Measurements from ENCODE around the gene LILRA6. TPM values are rescaled to one million over a fixed set of nuclear protein-coding genes. Genes with fewer than 3 reads are reported as not detected.
"Not testable (repeated sequence)": the region's sequence is repeated elsewhere in the genome, so short reads cannot be mapped to it uniquely, and the experiment has no call there.

Gene LILRA6
- total RNA-seq, 1 donor from 2014 or later = not detected

DNA sequence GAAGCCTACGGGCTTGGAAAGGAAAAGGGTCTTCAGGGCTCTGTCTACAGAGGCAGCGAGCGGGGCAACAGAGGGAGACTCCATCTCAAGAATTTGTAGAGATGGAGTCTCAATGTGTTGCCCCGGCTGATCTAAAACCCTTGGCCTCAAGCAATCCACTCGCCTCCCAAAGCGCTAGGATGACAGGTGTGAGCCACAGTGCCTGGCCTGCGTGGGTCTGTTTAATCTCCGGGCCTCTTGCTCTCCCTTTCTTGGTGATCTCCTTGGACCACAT is 33.9 kb downstream of the LILRA6 start:
- peak; percentile 52 for DNase-seq (ENCODE audit: low read depth)

DNA sequence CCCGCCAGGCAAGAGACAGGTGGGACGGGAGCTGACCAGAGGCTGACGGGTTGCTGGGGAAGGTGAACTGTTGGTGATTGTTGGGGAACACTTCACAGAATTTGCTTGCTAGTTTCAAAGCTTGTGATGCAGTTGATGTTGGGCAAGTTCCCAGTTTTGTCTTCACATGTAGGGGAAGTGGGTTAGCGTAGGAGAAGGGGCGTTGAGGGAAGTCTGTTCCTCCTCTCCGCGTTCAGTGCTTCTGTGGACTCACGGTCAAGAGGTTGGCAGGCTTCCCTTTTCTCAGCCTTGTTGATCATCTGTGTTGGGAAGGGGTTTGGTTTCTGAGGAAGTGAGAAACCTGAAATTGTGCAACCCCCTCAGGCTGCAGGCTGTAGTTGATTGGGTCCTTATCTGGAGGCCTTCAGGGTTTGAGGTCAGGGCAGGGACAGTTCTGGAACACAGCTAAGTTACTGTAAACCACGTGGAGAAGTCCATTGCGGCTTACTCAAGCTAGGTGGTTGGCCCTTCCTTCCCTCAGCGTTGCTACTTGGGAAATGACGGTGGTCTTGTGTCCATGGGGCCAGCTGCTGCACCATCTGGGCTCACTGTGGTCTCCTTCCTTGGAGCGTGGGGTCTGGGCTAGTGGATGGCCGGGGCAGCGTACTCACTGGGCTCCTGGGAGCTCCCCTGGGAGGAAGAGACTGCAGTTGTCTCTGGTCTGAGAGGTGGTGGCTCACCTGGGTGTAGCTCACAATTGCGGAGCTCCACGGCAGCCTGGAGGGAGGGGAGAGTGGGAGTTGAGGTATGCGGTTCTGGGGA is 34.4 kb downstream of the LILRA6 start:
- DNase-seq (ENCODE audit: low read depth) = peak; percentile 83

DNA sequence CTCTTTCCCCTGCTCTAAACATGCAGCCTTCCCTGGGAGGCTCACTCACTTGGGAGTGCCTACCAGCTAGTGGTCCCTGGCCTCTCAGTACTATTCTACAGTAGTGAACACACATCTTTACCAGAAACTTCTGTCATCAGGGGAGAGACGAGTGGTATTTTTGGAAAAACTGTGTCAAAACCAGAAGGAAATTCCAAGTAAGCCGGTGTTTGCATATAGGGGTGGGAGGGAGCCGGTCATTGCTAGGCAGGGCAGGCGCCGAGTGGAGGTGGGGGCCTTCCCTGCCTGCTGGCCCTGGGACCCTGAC is 35.0 kb downstream of the LILRA6 start:
- DNase-seq (ENCODE audit: low read depth) = no peak

DNA sequence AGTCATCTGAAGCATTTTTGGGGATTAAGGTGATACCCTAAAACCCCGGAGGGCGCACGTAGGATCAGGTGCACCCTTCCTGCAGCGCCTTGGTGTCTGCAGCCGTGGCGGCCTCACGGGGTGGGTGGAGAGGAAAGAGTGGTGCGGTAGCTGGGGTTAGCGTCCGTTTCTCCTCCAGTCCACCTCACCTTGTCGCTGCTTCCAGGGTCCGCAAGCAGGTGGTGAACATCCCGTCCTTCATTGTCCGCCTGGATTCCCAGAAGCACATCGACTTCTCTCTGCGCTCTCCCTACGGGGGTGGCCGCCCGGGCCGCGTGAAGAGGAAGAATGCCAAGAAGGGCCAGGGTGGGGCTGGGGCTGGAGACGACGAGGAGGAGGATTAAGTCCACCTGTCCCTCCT is 35.4 kb downstream of the LILRA6 start:
- DNase-seq (ENCODE audit: low read depth) = not testable (repeated sequence)

DNA sequence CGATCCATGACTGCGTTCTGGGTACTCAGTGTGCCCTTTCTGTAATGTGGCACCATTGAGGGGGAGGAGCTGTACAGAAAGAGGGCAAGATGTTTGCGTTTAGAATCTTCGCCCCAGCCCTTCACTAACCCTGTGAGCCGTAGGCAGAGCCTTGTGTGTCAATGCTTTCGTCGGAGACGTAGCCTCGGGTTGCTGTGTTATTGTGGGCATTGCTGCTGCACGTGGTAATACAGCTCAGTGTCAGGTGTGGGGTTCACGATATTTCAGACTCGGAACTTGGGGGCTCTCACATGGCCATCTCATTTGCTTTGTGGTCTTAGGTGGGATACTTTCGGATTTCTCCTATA is 35.8 kb downstream of the LILRA6 start:
- no peak for DNase-seq (ENCODE audit: low read depth)

DNA sequence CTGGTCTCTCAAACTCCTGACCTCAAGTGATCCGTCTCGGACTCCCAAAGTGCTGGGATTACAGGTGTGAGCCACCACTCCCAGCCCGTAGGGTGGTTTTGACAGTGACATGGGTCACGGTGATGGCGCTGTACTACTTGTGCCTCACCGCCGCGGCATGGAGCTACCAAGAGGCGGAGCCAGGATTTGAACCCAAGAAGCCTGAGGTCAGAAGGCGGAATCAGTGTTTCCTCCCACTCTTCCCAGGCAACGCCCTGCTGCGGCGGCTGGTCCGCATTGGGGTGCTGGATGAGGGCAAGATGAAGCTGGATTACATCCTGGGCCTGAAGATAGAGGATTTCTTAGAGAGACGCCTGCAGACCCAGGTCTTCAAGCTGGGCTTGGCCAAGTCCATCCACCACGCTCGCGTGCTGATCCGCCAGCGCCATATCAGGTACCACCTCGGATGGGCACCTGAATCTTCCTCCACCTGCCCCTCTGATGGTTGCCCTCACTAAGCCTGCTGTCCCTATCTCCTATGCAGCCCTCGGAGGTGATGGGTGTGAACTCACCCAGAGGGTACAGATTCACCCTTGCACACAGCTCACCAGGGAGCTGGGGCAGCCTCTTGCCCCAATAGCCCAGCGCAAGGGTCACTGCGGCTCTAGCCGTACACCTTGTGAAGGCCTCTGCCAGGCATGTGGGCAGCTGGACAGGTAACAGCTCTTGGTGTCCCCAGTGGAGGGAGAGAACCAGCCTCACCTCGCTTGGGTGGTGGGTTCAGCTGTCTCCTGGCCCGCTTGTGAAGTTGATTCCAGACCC is 36.4 kb downstream of the LILRA6 start:
- DNase-seq (ENCODE audit: low read depth) = no peak

DNA sequence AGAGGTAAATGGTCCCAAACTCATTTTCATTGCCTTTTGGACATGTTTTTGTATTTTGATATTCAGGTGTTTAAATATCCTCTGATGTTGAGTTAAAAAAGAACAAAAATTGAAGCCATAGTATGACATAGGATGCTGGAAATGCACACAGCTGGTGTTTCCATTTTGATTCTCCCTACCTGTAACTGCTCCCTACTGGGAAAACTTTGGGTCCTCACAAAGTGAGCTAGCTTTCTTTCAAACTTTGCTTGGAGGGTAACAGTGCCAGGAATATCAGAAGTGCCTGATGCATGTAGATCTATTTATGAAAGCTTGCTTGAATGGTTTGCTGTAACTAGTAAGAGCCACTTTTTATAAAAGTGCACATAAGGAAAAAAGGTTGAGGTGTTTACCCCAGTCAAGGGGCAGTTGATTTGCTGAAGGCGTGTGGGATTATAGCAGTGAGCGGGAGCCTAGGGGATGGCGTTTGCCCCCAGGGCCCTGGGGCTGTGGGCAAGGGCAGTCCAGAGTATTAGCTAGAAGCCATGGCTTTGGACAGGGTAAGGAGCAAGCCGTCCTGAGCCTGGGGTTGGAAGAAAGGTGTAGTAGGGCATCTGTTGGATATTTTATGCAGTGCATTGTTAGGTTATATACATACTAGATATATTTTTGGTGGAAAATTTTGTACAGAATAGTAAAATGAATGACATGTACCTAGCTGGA is 37.7 kb downstream of the LILRA6 start:
- DNase-seq (ENCODE audit: low read depth) = no peak

DNA sequence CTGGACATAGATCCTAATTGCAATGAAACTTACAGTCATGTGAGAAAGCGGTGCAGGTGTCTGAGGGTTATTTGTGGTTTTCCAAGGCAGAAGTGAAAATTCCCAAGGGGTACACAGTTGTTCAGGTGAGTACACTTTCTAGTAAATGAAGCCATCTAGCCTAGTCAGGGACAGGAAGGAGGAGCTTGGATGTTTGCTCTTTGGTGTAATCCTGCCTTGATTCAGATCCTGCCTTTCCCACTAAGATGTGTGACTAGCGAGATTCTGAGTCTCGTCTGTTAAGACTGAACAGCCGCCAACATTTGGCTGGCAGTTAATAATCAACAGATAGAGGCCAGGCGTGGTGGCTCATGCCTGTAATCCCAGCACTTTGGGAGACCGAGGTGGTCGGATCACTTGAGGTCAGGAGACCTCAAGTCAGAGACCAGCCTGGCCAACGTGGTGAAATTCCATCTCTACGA is 39.4 kb downstream of the LILRA6 start:
- no peak for DNase-seq (ENCODE audit: low read depth)

DNA sequence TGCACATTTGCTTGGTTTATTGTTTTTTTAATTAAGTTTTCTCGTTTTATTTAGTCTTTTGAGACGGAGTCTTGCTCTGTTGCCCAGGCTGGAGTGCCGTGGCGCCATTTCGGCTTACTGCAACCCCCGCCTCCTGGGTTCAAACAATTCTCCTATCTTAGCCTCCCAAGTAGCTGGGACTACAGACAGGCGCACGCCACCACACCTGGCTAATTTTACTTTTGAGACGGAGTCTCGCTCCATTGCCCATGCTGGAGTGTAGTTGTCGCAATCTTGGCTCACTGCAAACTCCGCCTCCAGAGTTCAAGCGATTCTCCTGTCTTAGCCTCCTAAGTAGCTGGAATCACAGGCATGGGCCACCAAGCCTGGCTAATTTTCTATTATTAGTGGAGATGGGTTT is 40.6 kb downstream of the LILRA6 start:
- DNase-seq (ENCODE audit: low read depth) = no peak

DNA sequence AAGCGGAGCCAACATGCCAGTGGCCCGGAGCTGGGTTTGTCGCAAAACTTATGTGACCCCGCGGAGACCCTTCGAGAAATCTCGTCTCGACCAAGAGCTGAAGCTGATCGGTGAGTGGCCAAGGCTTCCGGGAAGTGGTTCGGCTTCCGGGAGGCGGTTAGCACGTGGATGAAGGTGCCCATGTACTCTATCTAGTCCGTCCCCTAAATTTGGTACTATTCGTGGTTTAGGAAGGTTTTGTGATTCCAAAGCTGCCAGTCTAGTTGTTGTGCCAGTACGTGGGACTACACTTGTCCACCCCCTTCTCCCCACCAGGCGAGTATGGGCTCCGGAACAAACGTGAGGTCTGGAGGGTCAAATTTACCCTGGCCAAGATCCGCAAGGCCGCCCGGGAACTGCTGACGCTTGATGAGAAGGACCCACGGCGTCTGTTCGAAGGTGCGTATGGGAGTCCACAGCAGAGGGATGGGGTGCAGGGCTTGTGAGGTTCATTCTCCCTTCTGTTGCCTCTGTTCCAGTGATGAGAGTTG is 41.4 kb downstream of the LILRA6 start:
- DNase-seq (ENCODE audit: low read depth) = no peak

DNA sequence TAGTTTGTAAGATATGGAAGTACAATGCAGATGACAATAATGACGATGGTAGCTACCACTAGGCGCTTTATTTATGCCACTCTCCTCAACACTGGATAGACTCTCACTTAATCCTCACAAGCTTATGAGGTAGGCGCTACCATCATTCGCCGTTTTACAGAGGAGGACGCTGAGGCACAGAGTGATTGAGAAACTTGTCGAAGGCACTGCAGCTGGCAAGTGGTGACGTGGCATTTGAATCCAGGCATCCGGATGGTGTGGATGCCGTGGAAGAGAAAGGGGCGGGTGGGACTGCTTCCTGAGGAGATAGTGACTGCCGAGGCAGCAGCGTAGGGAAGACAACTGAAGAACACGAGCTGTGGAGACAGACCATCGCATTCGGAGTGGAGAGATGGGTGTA is 43.2 kb downstream of the LILRA6 start:
- DNase-seq (ENCODE audit: low read depth) = no peak

DNA sequence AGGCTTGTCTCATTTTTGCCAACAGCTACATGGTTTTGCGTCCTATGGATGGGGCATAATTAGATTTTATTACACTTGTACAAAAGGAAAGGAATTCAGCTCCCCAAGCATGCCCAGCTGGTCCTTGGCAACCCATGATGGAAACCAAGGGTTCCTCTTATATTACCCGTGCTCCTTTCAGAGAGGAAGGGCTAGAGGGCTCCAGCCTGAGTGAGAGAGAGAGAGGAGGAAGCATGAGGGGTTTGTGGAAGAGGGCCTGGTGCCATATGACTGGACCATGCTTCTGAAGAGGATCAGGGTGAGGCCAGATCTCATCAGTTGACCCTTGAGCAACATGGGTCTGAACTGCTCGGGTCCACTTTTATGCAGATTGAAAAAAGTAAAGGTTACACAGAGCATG is 45.5 kb downstream of the LILRA6 start:
- no peak for DNase-seq (ENCODE audit: low read depth)

DNA sequence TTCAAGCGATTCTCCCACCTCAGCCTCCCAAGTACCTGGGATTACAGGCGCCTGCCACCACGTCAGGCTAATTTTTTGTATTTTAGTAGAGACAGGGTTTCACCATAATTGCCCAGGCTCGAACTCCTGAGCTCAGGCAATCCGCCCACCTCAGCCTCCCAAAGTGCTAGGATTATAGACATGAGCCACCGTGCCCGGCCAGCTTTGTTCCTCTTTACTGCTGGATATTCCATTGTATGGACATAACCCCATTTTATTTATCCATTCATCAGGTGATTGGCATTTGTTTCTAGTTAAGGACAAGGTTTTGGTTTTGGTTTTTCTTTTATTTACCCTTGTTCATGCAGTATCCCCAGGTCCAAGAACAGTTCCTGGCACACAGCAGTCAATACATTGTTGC is 46.1 kb downstream of the LILRA6 start:
- no peak for DNase-seq (ENCODE audit: low read depth)

DNA sequence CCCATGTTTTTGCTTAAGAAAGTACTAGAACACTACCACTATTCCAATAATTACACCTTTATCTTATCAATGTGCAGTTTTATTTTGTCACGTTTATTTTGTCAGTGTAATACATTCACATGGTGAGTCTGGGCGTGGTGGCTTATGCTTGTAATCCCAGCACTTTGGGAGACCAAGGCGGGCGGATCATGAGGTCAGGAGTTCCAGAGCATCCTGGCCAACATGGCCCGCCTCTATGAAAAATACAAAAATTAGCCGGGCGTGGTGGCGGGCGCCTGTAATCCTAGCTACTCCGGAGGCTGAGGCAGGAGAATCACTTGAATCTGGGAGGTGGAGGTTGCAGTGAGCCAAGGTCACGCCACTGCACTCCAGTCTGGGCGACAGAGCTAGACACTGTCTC is 48.1 kb downstream of the LILRA6 start:
- DNase-seq (ENCODE audit: low read depth) = not testable (repeated sequence)

DNA sequence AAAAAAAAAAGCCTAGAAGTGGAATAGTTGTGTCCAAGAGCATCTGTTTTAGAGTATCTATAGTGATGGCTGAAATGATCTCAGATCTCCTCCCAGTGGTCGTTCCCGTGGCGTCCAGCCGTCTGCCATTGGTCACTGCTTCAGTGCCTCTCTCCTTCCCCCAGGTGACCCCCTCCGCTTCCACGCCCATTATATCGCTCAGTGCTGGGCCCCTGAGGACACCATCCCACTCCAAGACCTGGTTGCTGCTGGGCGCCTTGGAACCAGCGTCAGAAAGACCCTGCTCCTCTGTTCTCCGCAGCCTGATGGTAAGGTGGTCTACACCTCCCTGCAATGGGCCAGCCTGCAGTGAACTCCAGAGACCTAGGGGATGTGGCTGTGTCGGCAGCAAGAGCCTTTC is 49.6 kb downstream of the LILRA6 start:
- no peak for DNase-seq (ENCODE audit: low read depth)

DNA sequence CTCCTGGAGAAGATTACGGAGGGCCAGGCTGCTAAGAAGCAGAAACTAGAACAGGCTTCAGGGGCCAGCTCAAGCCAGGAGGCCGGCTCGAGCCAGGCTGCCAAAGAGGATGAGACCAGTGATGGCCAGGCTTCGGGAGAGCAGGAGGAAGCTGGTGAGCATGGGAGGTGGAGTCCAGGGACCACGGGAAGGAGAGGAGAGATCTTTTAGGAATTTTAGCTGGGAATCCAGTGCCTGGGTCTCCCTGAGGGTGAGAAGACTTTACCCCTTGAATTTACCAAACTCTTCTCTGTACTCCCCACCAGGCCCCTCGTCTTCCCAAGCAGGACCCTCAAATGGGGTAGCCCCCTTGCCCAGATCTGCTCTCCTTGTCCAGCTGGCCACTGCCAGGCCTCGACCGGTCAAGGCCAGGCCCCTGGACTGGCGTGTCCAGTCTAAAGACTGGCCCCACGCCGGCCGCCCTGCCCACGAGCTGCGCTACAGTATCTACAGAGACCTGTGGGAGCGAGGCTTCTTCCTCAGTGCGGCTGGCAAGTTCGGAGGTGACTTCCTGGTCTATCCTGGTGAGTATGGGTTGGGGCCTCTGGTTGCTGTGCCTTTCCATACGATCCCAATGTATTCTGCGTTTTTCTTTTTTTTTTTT is 50.7 kb downstream of the LILRA6 start:
- no peak for DNase-seq (ENCODE audit: low read depth)

DNA sequence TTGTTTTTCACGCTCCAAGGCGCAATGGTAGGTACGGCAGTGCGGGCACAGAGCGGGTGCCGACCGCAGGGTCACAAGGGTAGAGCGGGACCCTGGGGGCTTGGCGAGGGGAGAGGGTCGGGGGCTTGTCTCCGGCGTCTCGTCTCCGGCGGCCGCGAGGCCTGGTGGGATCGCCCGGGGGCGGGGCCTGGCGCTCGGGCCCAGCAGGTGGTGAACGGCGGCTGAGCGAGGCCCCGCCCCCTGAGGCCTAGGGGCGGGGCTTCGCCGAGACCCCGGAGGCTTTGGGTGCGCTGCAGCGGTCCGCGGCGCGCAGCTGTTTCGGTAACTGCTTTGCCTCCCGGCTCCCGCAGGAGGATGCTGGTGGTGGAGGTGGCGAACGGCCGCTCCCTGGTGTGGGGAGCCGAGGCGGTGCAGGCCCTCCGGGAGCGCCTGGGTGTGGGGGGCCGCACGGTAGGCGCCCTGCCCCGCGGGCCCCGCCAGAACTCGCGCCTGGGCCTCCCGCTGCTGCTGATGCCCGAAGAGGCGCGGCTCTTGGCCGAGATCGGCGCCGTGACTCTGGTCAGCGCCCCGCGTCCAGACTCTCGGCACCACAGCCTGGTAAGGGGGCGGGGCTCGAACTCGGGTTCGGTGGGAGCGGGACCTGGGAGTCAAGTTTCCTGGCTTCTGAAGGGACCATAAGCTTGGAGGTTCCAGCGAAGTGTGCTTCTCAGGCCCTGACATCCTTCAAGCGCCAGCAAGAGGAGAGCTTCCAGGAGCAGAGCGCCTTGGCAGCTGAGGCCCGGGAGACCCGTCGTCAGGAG is 51.4 kb downstream of the LILRA6 start, which contains the start of gene TSEN34:
TSS of gene TSEN34 (plus strand) at position 298 of the 800 bp plus-strand sequence. CDS start at position 355, 57 bp downstream.
- peak; percentile 89 for DNase-seq (ENCODE audit: low read depth)

DNA sequence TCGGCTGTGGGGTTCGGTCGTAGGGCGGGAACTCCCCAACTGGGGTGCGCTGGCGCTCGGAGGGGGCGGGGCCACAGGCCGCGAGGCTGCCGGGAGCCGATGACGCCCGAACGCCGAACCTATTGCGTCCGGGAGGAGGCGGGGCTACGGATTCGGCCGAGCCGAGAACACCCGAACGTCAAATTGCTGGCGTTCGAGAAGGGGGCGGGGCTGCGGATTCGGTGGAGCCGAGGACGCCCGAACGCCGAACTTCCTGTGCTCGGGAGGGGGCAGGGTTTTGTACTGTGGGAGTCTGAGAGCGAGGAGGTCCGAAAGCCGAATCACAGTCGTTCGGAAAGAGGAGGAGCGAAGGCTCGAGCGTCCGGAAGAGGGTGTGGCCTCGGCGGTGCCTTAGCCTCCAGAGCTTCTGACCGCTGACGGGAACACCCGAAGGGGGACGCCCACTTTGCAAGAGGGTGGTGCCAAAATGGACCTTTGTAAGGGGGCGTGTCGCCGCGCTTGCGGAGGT is 52.0 kb downstream of the LILRA6 start:
- DNase-seq (ENCODE audit: low read depth) = peak; percentile 99

DNA sequence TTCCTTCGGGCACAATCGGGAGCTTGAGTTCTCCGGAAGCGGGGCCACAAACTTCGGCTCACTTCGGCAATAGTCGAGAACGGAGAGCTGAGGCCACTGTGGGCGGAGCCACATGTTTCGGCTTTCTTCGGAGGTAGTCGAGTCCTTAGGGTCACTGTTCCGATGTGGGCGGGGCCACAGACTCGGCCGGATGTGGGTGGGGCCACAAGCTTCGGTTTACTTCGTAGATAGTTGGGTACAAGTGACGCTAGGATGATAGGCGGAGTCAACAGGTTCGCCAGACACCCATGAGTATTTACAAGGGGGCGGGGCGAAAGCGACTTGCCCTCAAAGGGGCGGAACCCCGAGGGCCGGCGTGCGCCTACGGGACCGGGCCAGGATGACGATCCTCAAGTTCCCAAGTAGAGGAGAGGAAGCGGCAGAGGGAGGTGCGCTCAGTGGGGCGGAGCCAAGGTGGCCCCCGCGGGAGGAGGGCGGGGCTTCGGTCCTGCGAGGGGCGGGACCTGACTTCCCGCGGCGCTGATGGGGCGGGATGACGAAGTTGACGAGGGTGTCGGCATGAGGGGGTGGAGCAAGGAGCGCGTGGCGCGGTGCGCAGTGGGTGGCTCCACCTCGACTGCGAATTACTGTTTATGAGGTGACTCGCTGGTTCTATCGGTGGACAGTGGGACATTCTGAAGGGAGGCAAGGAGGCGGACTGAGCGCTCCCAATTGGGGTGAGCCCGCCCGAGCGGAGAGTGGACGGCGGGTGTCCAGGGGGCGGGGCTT is 52.7 kb downstream of the LILRA6 start:
- peak; percentile 100 for DNase-seq (ENCODE audit: low read depth)
